ENCODE measurements around the gene SON. TPM values are rescaled to one million over a fixed set of nuclear protein-coding genes. Genes with fewer than 3 reads are reported as not detected.

The SON gene
- total RNA-seq, 1 experiment from 2014 or later, result 220 TPM

DNA sequence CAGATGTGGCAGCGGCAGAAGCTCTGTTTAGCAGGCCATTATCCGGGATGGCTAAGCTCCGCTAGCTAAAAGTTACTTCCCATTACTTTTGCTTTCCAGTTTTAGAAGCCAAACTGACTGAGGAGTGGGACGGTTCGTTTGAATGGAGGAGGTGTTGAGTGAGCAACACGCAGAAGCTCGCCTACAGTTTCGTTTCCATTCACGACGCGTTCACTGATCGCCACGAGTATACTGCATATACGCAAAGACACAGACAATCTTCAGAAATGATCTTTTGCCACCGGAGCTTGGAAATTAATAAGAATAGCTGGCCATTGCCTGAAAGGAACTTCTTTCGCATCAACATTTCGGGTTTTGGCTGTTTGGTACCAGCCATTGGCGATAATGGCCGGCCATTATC is 14.6 kb downstream of the SON start:
- DNase-seq, result no peak
- no peaks in the 10 kb centered on the region for H3K9me3 ChIP-seq
- peaks cover 6% of the 10 kb centered on the region for H3K4me1 Mint-ChIP-seq (ENCODE audit: low read depth, unreplicated experiment)
- H3K4me3 Mint-ChIP-seq (ENCODE audit: unreplicated experiment), result no peak overlapping the region
- no peaks in the 10 kb centered on the region for H3K27me3 ChIP-seq (replicated peaks; ENCODE audit: control insufficient read depth, insufficient read depth, low read length)
- no peak overlapping the region for H3K4me3 ChIP-seq (ENCODE audit: low read depth, low read length)
- peaks cover 6% of the 10 kb centered on the region for H3K36me3 ChIP-seq (ENCODE audit: control insufficient read depth, insufficient read depth, low read length)
- H3K9me3 Mint-ChIP-seq (ENCODE audit: unreplicated experiment), result no peaks in the 10 kb centered on the region
- H3K27me3 Mint-ChIP-seq (ENCODE audit: insufficient read depth, unreplicated experiment), result no peaks in the 10 kb centered on the region
- TF ChIP-seq, protein P1, sequence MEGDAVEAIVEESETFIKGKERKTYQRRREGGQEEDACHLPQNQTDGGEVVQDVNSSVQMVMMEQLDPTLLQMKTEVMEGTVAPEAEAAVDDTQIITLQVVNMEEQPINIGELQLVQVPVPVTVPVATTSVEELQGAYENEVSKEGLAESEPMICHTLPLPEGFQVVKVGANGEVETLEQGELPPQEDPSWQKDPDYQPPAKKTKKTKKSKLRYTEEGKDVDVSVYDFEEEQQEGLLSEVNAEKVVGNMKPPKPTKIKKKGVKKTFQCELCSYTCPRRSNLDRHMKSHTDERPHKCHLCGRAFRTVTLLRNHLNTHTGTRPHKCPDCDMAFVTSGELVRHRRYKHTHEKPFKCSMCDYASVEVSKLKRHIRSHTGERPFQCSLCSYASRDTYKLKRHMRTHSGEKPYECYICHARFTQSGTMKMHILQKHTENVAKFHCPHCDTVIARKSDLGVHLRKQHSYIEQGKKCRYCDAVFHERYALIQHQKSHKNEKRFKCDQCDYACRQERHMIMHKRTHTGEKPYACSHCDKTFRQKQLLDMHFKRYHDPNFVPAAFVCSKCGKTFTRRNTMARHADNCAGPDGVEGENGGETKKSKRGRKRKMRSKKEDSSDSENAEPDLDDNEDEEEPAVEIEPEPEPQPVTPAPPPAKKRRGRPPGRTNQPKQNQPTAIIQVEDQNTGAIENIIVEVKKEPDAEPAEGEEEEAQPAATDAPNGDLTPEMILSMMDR (IDR thresholded peaks at IDR 0.05; ENCODE audit: insufficient read depth in 1 of 2, low read depth in 1 of 2, low read length in 1 of 2, severe bottlenecking in 1 of 2, unreplicated experiment in 1 of 2), result no peak
- H3K36me3 Mint-ChIP-seq (ENCODE audit: insufficient read depth, unreplicated experiment), result peaks cover 95% of the 10 kb centered on the region
- no peaks in the 10 kb centered on the region for H3K4me1 ChIP-seq
- no peak overlapping the region for H3K27ac Mint-ChIP-seq (ENCODE audit: unreplicated experiment)
- BruUV-seq (replicated peaks), result no TSS peak
- CTCF ChIA-PET, result no interaction called here
- intact Hi-C loops (cut with micrococcal nuclease; ENCODE audit: unreplicated experiment), result no loop called here
- POLR2A ChIA-PET, result interaction anchor here (0.7 kb wide), 1 partner anchor 31 kb away, joined by 3 read pairs; the partner anchor contains the start of gene DONSON

DNA sequence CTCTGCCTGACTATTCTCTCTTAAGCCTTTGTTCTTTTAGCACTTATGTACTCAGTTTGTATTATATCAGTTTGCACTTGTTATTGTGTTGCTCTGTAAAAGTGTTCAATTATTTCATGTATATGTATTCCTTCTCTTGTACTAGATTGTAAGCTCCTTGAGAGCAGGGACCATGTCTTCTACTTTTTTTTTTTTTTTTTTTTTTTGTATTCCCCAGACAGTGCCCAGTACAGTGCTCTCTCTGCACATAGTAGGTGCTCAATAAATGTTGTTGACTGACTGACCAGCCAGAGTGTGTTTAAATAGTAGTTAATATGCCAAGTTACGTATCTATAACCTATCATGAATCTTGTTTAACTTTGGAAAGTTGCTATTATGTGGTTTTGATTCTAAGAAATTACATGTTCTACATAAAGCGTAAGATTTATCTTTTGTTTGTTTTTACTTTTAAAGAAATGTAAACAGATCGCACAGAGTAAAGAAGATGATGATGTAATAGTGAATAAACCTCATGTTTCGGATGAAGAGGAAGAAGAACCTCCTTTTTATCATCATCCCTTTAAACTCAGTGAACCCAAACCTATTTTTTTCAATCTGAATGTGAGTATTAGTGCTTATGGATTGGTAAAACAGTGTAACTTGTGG is 16.1 kb downstream of the SON start:
- BruUV-seq (replicated peaks), result no TSS peak
- ChIA-PET POLR2A (no interaction called here), CTCF (no interaction called here)
- no peak for DNase-seq
- Mint-ChIP-seq H3K4me3 (ENCODE audit: unreplicated experiment) (no peak overlapping the region), H3K4me1 (ENCODE audit: low read depth, unreplicated experiment) (peaks cover 6% of the 10 kb centered on the region), H3K36me3 (ENCODE audit: insufficient read depth, unreplicated experiment) (peaks cover 92% of the 10 kb centered on the region), H3K9me3 (ENCODE audit: unreplicated experiment) (no peaks in the 10 kb centered on the region), H3K27ac (ENCODE audit: unreplicated experiment) (no peak overlapping the region), H3K27me3 (ENCODE audit: insufficient read depth, unreplicated experiment) (no peaks in the 10 kb centered on the region)
- H3K9me3 ChIP-seq, result no peaks in the 10 kb centered on the region
- no peak overlapping the region for H3K4me3 ChIP-seq (ENCODE audit: low read depth, low read length)
- intact Hi-C loops (cut with micrococcal nuclease; ENCODE audit: unreplicated experiment), result no loop called here
- no peaks in the 10 kb centered on the region for H3K4me1 ChIP-seq
- H3K27me3 ChIP-seq (replicated peaks; ENCODE audit: control insufficient read depth, insufficient read depth, low read length), result no peaks in the 10 kb centered on the region
- TF ChIP-seq, protein P1 (IDR thresholded peaks at IDR 0.05; ENCODE audit: insufficient read depth in 1 of 2, low read depth in 1 of 2, low read length in 1 of 2, severe bottlenecking in 1 of 2, unreplicated experiment in 1 of 2), result no peak
- H3K36me3 ChIP-seq (ENCODE audit: control insufficient read depth, insufficient read depth, low read length), result no peaks in the 10 kb centered on the region; the same call in 1 of the 2 replicates

DNA sequence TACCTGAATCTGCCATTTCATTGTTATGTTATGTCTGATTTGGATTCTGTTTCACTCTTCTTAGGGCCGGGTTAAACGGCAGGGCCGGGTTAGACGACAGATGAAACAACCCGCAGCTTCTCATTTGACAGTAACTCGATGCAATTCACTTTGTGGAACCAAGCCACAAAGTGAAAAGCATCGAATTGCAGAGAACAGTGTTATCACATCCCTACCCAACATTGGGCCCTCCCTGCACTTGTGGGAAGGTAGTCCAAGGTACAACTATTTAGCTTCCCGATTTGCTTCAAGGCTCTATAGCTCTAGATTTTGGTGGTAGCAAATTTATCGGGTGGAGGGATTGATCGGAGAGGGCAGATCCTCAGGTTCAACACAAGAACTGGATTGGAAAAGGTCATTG is 17.0 kb downstream of the SON start:
- intact Hi-C loops (cut with micrococcal nuclease; ENCODE audit: unreplicated experiment), result no loop called here
- ChIA-PET CTCF (no interaction called here), POLR2A (no interaction called here)
- Mint-ChIP-seq H3K36me3 (ENCODE audit: insufficient read depth, unreplicated experiment) (peaks cover 90% of the 10 kb centered on the region), H3K27me3 (ENCODE audit: insufficient read depth, unreplicated experiment) (no peaks in the 10 kb centered on the region), H3K9me3 (ENCODE audit: unreplicated experiment) (no peaks in the 10 kb centered on the region), H3K4me3 (ENCODE audit: unreplicated experiment) (no peak overlapping the region), H3K27ac (ENCODE audit: unreplicated experiment) (no peak overlapping the region), H3K4me1 (ENCODE audit: low read depth, unreplicated experiment) (peaks cover 6% of the 10 kb centered on the region)
- no TSS peak for BruUV-seq (replicated peaks)
- H3K9me3 ChIP-seq, result no peaks in the 10 kb centered on the region
- H3K4me1 ChIP-seq, result no peaks in the 10 kb centered on the region
- no peaks in the 10 kb centered on the region for H3K36me3 ChIP-seq (ENCODE audit: control insufficient read depth, insufficient read depth, low read length)
- TF ChIP-seq, protein P1 (IDR thresholded peaks at IDR 0.05; ENCODE audit: insufficient read depth in 1 of 2, low read depth in 1 of 2, low read length in 1 of 2, severe bottlenecking in 1 of 2, unreplicated experiment in 1 of 2), result no peak
- no peak overlapping the region for H3K4me3 ChIP-seq (ENCODE audit: low read depth, low read length)
- no peaks in the 10 kb centered on the region for H3K27me3 ChIP-seq (replicated peaks; ENCODE audit: control insufficient read depth, insufficient read depth, low read length)
- DNase-seq, result no peak
